ENCODE data around the gene MED1. TPM values are rescaled to one million over a fixed set of nuclear protein-coding genes. Genes with fewer than 3 reads are reported as not detected.

The MED1 gene
- polyA plus RNA-seq, 1 of the 3 experiments (the other 2 are of a cell fraction): 12.3 TPM

GRCh38 chr17:39357986-39358385 lies 93.1 kb downstream of the MED1 start:
- H3K4me2 ChIP-seq: no peak overlapping the region
- POLR2A ChIA-PET: interaction anchor here (0.7 kb wide), 1 partner anchor 55 kb away, joined by 3 read pairs; no protein-coding TSS in a partner anchor
- TF ChIP-seq REST (IDR thresholded peaks at IDR 0.05; ENCODE audit: low read depth, low read length) (no peak), TCF12 (IDR thresholded peaks at IDR 0.05) (no peak), POLR2AphosphoS5 (IDR thresholded peaks at IDR 0.05; ENCODE audit: low read depth, low read length) (no peak), EZH2phosphoT487 (IDR thresholded peaks at IDR 0.05; ENCODE audit: borderline replicate concordance, low read depth) (no peak), USF1 (IDR thresholded peaks at IDR 0.05; ENCODE audit: borderline replicate concordance, low read depth) (no peak), RXRA (IDR thresholded peaks at IDR 0.05; ENCODE audit: borderline replicate concordance, low read depth) (no peak), CTCF (IDR thresholded peaks at IDR 0.05) (no peak), RFX5 (IDR thresholded peaks at IDR 0.05; ENCODE audit: low read length) (no peak), JUND (IDR thresholded peaks at IDR 0.05) (no peak), NFIC (IDR thresholded peaks at IDR 0.05; ENCODE audit: borderline replicate concordance) (no peak)

DNA sequence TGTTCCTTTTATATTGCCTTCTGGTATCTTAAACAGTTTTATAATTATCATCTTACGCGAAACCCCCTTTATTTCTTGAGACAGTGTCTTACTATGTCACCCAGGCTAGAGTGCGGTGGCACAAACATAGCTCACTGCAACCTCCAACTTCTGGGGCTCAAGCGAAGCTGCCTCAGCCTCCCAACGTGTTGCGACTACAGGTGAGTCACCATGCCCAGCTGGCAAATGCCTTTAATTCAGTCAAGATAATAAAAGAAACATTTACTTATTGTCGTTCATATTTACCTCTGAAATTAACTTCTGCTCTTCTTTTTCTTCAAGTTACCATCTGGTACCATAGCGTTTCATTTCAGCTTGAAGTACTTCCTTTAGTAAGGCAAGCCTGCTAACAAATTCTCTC lies 93.6 kb downstream of the MED1 start:
- H2AFZ ChIP-seq (ENCODE audit: low read depth): no peak overlapping the region
- TF ChIP-seq MEF2A (IDR thresholded peaks at IDR 0.05; ENCODE audit: borderline replicate concordance, low read depth) (no peak), SIN3A (IDR thresholded peaks at IDR 0.05; ENCODE audit: borderline replicate concordance, low read depth, low read length) (no peak), RXRA (IDR thresholded peaks at IDR 0.05; ENCODE audit: borderline replicate concordance, low read depth) (no peak), EP300 (IDR thresholded peaks at IDR 0.05; ENCODE audit: borderline replicate concordance in 1 of 2, low read depth in 1 of 2, low read length in 1 of 2) (no peak), MXI1 (IDR thresholded peaks at IDR 0.05; ENCODE audit: low read depth, low read length) (no peak), NFIC (IDR thresholded peaks at IDR 0.05; ENCODE audit: borderline replicate concordance) (no peak), CTCF (IDR thresholded peaks at IDR 0.05) (no peak), JUND (IDR thresholded peaks at IDR 0.05) (no peak), USF1 (IDR thresholded peaks at IDR 0.05; ENCODE audit: borderline replicate concordance, low read depth) (no peak)
- TF ChIP-seq, protein P1, sequence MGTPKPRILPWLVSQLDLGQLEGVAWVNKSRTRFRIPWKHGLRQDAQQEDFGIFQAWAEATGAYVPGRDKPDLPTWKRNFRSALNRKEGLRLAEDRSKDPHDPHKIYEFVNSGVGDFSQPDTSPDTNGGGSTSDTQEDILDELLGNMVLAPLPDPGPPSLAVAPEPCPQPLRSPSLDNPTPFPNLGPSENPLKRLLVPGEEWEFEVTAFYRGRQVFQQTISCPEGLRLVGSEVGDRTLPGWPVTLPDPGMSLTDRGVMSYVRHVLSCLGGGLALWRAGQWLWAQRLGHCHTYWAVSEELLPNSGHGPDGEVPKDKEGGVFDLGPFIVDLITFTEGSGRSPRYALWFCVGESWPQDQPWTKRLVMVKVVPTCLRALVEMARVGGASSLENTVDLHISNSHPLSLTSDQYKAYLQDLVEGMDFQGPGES (IDR thresholded peaks at IDR 0.05; ENCODE audit: low read depth, low read length): no peak

More at GRCh38 chr17:39357986-39358385, 93.1 kb downstream of the MED1 start:
- CTCF ChIA-PET: no interaction called here
- Histone ChIP-seq H2AFZ (ENCODE audit: low read depth) (no peak overlapping the region), H4K20me1 (ENCODE audit: insufficient read depth) (peaks cover 4% of the 10 kb centered on the region; the same call in 1 of the 2 replicates), H3K4me1 (ENCODE audit: control insufficient read depth in 1 of 2, insufficient read depth in 2 of 2, low read depth in 1 of 2, low read length in 1 of 2) (no peaks in the 10 kb centered on the region), H3K36me3 (replicated peaks in 1 of 2; ENCODE audit: control insufficient read depth in 1 of 2, insufficient read depth in 2 of 2, low read length in 1 of 2) (peaks cover 0 to 3% of the 10 kb centered on the region in 2 experiments), H3K9me3 (no peaks in the 10 kb centered on the region), H3K4me3 (ENCODE audit: low read depth in 2 of 2, low read length in 1 of 2) (no peak overlapping the region), H3K79me2 (ENCODE audit: insufficient read depth) (peaks cover 12% of the 10 kb centered on the region; the same call in 1 of the 2 replicates), H3K9me2 (no peaks in the 10 kb centered on the region), H3K27ac (ENCODE audit: low read depth in 2 of 2, low read length in 1 of 2) (no peak overlapping the region), H3K9ac (no peak overlapping the region), H3F3A (replicated peaks; ENCODE audit: insufficient read depth) (peaks cover 12% of the 10 kb centered on the region), H3K27me3 (ENCODE audit: insufficient read depth) (no peaks in the 10 kb centered on the region)
- WGBS (ENCODE audit: low lambda C conversion rate): 83% methylated on average over 3 of the region's 3 CpGs
- no peak for DNase-seq

More for the DNA sequence above, 93.6 kb downstream of the MED1 start:
- 84% methylated on average over 8 of the region's 8 CpGs for WGBS (ENCODE audit: low lambda C conversion rate)
- POLR2A ChIA-PET: no interaction called here
- Histone ChIP-seq H3K4me2 (no peak overlapping the region), H3F3A (replicated peaks; ENCODE audit: insufficient read depth) (peaks cover 17% of the 10 kb centered on the region), H3K27ac (ENCODE audit: low read depth in 2 of 2, low read length in 1 of 2) (no peak overlapping the region), H3K4me1 (ENCODE audit: control insufficient read depth in 1 of 2, insufficient read depth in 2 of 2, low read depth in 1 of 2, low read length in 1 of 2) (no peaks in the 10 kb centered on the region), H3K36me3 (replicated peaks in 1 of 2; ENCODE audit: control insufficient read depth in 1 of 2, insufficient read depth in 2 of 2, low read length in 1 of 2) (peaks cover 0 to 3% of the 10 kb centered on the region in 2 experiments), H4K20me1 (ENCODE audit: insufficient read depth) (peaks cover 4% of the 10 kb centered on the region; the same call in 1 of the 2 replicates), H3K79me2 (ENCODE audit: insufficient read depth) (peaks cover 7% of the 10 kb centered on the region; the same call in 1 of the 2 replicates), H3K9me3 (no peaks in the 10 kb centered on the region), H3K9me2 (no peaks in the 10 kb centered on the region), H3K9ac (no peak overlapping the region), H3K27me3 (ENCODE audit: insufficient read depth) (no peaks in the 10 kb centered on the region), H3K4me3 (ENCODE audit: low read depth in 2 of 2, low read length in 1 of 2) (no peak overlapping the region)
- DNase-seq: no peak
- CTCF ChIA-PET: interaction anchor here (0.6 kb wide), 2 partner anchors 9 to 24 kb away, joined by 3 read pairs; no protein-coding TSS in a partner anchor

All from SK-N-SH (cell line).